NCI-H1417 treated with DMSO at 0.1 percent for 48 hours (cell line): Measurements from ENCODE around the gene RASGEF1C.

ENCODE experiments used
- DNase-seq: peaks from one replicate; lab custom pipeline; 2025; lab: John Stamatoyannopoulos, UW

RASGEF1C gene

DNA sequence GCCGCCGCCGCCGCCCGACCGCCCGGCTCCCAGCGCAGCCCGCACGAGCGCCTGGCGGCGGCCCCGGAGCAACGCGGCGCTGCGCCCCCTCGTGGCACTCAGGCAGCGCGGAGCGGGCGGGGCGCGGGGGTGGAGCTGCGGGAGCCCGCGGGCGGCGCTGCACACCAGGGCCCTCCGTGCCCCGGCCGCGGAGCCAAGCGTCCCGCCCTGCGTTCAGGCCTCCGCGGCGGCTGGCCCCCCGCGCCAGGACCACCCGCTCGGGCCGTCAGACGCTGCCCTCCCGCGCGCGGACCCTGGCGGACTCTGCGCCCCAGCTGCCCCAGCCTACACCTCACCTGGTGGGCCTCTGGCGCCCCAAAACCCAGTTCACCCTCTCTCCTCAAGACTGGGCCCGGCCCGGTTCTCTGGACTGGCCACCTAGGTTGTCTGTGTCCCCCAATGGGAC is at the start of gene RASGEF1C:
TSS of gene RASGEF1C (minus strand) at position 75 of the 445 bp plus-strand sequence. CDS start 71,159 bp downstream, outside the sequence.
- DNase-seq, result no peak

DNA sequence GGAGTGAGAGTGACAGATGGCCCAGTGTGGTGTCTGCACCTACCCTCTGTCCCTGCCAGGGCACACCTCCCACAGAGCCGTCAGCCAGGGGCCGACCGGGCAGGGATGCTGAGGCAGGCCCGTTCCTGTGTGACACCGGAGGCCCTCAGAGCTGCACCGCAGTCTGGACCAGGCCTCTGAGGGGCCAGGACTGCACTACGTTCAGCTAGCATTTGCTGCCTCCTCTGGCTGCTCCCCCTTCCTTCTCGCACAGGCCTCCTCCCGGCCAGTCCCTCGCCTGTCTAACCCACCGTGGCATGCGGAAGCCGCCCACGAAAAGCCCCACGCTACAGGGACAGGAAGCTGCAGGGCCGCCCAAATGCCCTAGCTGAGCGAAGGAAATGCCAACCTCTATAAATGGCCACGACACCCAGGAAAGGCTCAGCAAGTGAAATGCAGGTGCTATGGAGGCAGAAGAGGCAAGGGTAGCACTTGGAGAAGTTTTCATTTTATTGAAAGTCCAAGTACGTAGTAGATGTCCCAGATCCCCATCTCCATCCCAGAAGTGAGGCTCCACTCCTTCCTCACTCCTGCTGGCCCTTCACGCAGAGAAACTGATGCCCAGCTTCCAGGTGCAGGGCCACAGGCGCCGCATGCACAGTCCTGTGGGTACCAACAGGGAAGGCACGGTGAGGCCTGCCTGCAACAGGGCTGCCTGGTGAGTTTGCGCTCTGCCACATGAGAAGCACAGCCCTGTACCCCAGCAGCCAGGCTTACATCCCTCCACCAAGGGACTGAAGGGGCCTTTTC is 44.2 kb upstream of the RASGEF1C start:
- no peak for DNase-seq

DNA sequence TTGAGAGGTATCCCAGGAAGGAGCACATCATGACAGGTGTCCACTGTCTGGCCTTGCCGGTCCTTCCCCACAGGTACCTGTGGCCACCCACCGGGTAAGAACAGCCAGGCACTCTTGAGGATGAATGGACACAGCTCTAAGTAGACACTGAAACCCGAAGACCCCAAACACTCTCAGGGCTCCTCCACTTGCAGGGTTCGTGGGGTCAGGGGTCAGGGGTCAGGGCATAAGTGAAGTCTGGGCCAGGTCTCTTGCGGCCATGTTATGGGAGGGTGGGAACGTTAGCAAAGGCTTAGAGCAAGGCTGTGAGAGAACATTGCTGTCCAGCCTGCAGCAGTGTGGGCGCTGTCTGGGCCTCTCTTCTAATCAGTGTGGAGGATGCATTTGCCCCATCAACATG is 42.9 kb upstream of the RASGEF1C start:
- no peak for DNase-seq

- no peak for DNase-seq
These were observed 42.1 kb upstream of the RASGEF1C start for GRCh38 chr5:180251141-180251540.

- no peak for DNase-seq
These were observed 41.3 kb upstream of the RASGEF1C start for GRCh38 chr5:180250329-180250728.

GRCh38 chr5:180241600-180241999 is 32.6 kb upstream of the RASGEF1C start:
- DNase-seq, result no peak

- DNase-seq, result no peak
These were observed 29.6 kb upstream of the RASGEF1C start for GRCh38 chr5:180238631-180239030.

DNA sequence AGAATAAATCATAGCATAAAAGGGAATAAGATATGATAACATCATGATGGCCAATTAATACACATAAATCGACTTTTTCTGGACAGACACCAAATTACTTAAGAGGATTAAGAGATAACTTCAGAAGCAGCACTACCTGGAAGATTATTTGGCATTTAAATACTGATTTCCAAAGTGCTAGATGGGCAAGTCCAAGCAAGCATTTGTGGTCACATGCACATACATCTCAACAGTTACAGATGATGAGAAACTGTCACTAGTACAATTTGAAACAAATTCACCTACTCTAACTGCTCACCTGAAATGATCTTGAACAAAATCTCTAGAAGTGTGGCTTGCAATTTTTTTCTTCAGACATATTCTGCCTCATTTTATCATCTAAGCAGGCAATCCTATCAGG is 26.8 kb upstream of the RASGEF1C start:
- no peak for DNase-seq

DNA sequence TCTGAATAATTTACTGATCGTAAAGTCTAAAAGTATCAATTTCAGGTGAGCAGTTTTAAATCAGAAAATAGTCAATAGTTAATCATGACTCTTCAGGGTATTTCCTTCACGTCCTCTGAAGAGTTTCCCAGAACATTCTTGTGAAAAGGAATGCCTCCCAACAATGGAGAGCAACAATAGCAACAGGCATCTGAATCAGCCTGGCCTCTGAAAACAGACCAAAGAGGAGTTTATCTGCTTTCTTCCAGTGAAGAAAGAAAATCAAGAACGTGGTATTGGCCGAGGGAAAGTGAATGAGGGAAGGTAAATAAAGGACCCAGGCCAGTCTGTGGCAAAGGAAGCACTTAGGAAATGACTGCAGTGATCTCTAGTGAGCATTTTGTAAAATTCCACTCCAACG is 26.1 kb upstream of the RASGEF1C start:
- no peak for DNase-seq

- no peak for DNase-seq
These were observed 25.3 kb upstream of the RASGEF1C start for GRCh38 chr5:180234271-180234670.

DNA sequence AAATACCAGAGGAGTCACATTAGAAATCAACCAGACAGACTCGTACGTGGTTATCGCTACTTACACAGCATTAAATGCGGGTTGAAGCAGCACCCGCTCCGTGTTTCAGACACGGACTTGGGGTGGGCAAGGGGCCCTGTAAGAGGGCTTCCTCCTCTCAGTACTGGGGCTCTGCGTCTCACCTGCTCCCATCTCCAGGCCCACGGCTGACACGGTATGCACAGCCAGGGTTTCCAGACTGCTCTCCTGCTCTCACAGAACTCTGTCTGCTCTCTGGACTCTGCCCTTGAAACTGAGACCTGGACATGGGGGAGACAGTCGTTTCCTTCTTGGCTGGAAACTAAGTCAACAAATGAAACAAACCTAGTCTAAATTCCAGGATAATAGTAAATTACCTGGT is 24.7 kb upstream of the RASGEF1C start:
- DNase-seq, result no peak

- no peak for DNase-seq
These were observed 21.0 kb upstream of the RASGEF1C start for GRCh38 chr5:180230017-180230416.

DNA sequence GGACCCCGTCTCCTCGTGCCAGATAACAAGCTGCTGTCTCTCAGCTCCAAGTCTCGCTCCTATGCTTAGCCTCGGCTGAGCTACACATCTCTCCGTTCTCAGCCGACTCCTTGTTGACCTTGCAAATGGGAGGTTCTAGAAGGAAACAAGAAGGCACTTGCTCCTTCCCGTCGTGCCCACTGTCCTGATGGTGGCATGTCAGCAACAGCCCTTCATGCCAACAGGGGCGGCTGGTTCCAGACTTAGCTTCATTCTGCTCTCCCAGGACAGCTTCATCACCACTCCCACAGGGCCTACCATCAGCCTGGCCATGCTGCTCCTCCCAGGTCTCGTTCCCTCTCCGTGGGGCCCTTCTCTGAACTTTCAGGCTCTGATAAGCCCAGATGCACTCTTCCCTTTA is 13.0 kb upstream of the RASGEF1C start:
- DNase-seq, result no peak

DNA sequence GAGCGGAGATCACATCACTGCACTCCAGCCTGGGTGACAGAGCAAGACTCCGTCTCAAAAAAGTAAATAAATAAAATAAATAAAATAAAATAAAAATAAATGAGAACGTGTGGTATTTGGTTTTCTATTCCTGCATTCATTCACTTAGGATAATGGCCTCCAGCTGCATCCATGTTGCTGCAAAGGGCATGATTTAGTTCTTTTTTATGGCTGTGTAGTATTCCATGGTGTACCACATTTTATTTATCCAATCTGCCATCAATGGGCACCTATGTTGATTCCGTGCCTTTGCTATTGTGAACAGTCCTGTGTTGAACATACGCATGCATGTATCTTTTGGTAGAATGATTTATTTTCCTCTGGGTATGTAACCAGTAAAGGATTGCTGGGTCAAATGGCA is 8.8 kb upstream of the RASGEF1C start:
- no peak for DNase-seq

DNA sequence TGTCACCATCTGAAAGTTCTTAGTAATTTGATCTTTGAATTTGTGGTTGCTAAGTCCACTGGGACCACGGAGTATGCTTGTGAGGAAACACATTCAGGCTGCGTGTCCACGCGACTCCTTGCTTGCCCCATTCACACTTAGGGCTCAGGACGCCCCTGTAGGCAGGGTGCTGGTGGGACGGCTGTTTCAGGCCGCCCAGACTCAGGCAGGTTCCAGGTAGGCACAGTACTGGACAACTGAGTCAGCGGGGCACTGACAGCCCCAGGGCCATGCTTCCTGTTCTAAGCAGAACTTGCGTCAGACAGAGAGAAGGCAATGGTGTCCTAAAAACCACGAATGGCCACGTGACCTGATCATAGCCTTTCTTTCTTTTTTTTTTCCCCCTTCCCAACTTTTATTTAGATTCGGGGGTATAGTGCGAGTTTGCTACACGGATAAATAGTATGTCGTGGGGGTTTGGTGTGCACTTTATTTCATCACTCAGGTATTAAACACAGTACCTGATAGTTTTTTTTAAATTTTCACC is 7.7 kb upstream of the RASGEF1C start:
- no peak for DNase-seq

DNA sequence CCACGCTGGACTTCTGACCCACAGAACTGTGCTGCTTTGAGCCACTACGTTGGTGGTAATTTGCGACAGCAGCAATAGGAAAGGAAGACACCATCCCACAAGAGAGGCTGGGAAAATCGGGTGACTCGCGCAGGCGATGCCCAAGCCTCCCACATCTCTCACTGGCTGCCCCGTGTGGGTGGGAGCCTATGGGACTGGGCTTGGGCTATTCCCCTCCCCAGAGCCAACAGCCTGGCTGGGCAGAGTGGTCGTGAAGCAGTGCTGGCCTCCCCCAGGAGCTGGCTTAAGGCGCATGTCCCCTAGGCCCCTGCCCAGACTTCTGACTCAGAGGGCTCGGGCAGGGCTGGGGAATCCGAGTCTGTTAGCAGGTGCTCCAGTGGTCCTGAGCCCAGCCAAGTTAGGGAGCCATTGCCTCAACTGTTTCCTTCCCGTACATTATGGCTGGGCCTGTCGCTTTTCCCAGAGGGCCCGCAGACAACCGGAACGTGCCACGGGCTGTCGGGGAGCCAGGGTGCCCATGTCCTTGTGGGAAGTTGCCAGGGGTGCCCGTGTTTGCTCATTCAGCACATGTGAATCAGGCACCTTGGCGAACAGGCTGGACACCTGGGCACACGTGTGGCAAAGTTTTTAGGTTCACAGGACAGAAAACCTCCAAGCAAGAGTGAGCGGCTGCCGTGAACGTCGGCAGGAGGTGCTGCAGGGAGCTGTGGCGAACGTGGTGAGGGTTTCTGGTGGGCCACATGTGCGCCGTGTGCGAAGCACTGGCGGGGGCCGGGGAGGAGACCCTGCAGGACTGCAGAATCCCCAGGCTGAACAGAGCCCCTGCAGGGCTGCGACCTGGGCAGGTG is 7.0 kb upstream of the RASGEF1C start:
- DNase-seq, result no peak

DNA sequence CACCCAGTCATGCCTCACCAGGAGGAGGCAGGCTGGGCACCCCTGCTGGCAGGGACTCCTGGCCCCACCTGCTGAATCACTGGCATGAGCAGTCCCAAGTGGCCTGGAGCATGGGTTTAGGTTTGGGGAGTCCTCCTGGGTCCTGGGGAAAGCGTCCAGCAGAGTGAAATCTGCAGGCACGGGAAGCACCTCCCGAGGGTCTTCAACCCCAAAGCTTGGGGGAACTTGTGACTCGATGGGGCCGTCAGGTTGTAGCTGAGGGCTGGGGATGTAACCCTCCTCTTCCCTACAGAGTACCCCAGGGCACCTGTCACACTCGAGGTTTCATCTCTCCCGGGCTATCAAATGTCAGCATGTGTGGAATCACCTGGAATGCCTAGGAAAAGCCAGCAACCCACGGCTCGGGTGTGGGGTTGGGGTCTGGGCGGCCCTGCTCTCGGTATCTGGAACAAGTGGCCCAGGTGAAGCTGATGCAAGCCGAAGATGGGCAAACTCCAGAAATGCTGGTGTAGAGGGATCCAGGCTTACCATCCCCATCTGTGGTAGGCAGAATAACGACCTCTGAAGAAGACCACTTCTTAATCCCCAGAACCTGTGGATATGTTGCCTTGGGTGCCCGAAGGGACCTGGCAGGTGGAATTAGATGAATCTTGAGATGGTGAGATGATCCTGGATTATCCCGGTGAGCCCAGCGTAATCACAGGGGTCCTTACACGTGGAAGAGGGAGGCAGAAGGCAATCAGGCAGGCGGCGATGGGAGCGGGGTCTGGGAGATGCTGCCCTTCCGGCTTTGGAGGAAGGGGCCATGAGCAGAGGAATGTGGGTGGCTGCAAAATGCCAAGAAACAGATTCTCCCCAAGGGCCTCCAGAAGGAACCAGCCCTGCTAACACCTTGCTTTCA is 6.1 kb upstream of the RASGEF1C start:
- DNase-seq, result no peak

DNA sequence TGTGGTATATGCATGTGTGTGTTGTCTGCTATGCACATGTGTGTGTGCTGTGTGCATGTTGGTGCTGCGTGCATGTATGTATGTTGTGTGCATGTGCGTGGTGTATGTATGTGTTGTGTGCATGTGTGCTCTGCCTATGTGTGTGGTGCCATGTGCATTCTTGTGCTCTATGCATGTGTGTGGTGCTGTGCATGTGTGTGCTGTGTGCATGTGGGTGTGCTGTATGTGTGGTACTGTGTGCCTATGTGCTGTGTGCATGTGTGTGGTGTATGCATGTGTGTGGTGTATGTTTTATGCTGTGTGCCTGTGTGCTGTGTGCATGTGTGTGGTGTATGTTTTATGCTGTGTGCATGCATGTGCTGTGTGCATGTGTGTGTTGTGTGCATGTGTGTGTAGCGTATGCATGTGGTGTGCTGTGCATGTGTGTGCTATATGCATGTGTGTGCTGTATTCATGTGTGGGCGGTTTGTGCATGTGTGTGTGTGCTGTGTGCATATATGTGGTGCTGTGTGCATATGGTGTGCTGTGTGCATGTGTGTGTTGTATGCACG is 4.7 kb upstream of the RASGEF1C start:
- no peak for DNase-seq

GRCh38 chr5:180213256-180213600 is 4.2 kb upstream of the RASGEF1C start:
- no peak for DNase-seq

DNA sequence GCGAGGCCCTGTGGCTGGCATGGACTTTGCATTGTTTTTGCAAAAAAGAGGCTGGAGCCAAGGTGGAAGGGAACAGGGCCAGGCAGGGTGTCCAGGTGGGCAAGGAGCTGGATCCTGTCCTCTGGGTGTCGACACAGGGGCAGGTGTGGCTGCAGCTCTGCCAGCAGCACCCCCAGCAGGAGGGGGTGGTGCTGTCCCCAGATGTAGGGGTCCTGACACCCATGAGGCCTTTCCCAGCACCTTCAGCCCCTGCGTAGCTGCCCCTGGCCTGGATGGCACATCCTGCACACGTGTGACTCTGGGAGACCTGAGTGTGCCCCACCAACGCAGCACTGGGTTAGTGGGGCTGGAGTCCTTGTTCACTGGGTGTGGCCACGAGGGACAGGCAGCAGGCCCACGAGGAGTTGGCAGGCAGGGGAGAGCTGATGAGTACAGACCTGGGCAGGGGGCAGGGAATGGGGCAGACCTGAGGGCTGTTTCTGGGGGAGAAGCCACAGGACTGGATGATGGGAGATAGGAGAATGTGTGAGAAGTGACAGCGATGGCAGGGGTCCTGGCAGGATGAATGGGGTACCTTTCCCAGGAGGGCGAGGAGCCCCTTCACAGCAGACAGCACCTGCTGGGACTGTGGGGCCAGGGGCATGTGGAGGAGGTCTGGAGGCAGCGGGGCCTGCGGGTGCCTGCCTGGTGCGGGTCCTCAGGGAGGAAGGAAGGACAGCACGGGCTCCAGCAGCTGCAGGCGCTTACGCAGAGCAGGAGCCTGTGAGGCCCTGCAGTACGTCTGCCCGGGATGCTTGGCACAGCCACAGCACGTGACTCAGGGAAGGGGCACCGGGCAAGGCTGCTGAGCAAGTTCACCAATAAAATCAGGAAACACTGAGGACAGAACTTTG is 3.6 kb upstream of the RASGEF1C start:
- DNase-seq, result no peak

DNA sequence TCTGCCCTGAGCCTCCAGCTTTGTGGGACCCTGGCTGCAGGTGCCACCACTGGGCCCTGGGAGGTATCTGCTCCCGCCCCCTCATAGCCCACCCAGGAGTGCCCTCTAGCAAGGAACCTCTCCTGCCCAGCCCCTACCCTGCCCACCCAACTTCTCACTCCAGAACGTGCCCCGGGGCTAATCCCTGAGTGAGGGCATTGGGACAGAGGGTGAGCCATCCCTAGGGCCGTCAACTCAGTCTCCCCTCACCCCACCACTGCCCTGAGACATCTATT is 2.7 kb upstream of the RASGEF1C start:
- DNase-seq, result no peak
